CD4-positive, alpha-beta T cell treated with Interleukin-6 at 100 ng/mL for 8 hours (primary cell): Measurements from ENCODE around the gene CSK.
A peak's percentile ranks its signal among the peaks of the same experiment; 100 is the strongest.

ENCODE experiments used
- DNase-seq: peaks from one replicate; pipeline ENCODE4 v3.0.0-alpha.2; 2020; ENCODE audit warnings: mixed read lengths, low spot score

The CSK gene

GRCh38 chr15:74826364-74826819 is 44.5 kb downstream of the CSK start, which contains the start of gene CPLX3:
Gene CPLX3 (plus strand): TSS chr15:74826627. CDS start chr15:74826704, 77 bp downstream.
- peak; percentile 17 for DNase-seq

GRCh38 chr15:74826921-74827320 is 45.0 kb downstream of the CSK start:
- DNase-seq, result no peak

DNA sequence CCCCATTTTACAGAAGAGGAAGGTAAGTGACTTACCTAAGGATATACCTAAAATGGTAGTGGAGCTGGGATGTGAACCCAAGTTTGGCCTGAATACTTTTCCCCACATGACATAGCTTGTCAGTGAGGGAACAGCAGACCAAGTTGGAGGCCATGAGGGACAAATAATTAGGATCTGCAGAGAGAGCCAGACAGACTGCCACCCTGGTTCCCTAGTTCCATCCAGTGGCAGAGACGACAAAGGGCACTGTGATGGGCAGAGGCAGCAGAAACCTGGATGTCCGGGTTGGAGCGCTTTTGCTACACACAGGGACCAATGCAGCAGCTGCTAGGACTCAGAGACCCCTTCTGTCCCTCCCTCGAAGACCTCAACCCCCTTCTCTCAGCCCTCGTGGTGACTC is 45.7 kb downstream of the CSK start:
- no peak for DNase-seq

DNA sequence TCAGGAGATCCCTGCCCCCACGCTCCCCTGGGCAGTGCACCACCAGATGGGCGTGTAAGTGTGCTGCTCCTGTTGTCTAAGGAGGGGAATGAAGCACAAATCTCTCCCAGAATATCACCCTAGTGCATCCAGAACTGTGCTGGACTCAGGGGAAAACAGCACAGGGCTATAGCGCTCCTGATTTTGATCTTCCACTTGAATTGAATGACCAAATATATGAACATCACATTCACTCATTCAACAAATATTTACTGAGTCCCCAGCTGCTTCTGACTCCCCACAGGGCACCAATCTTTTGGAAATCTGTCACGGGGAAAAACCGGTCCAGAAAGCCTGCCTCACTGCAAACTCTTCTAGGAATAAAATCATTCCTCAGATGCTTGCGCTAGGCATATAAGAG is 47.0 kb downstream of the CSK start:
- DNase-seq, result no peak

GRCh38 chr15:74829486-74829885 is 47.6 kb downstream of the CSK start:
- no peak for DNase-seq

DNA sequence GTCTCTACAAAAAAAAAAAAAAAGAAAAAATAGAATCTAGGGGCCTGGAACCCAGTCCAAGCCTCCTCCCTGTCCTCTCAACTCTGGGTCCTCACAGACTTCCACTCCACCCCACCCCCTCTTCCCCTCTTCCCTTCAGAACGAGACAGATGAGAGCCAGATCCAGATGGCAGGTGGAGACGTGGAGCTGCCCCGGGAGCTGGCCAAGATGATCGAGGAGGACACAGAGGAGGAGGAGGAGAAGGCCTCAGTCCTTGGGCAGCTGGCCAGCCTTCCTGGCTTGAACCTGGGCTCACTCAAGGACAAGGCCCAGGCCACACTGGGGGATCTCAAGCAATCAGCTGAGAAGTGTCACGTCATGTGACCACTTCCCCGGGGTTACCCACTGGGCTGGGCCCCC is 48.1 kb downstream of the CSK start:
- DNase-seq, result no peak

GRCh38 chr15:74830868-74831267 is 49.0 kb downstream of the CSK start:
- DNase-seq, result no peak

DNA sequence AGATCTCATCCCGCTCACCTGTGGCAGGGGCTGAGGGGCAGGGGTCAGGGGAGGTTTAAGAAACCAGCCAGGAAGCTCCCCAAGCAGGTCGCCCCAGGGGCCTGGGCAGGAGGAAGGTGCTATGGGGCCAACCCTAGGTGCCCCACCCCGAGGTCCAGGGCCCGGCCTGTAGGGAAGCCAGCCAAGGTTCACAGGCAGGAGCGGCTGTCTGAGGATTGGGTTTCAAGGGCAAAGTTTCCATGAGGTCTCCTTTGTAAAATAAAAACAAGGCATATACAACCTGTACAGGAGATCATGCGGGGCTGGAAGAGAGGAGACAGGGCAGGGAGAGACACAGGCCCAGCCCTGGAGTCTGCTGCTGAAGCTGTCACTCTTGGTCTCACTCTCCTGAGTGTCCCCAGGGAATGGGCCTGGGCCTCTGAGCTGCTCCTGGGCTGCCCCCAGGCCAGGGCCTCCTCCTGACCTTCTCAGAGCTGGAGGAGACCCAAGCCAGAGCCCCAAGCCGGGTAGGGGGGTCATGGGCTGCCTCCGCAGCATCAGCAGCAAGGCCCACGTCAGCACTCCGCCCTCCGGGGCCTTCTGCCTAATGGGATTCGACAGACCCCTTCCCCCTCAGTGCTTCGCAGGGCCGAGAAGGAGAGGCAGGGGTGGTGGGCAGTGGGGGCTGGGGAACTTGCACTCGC is 50.1 kb downstream of the CSK start:
- DNase-seq, result no peak

DNA sequence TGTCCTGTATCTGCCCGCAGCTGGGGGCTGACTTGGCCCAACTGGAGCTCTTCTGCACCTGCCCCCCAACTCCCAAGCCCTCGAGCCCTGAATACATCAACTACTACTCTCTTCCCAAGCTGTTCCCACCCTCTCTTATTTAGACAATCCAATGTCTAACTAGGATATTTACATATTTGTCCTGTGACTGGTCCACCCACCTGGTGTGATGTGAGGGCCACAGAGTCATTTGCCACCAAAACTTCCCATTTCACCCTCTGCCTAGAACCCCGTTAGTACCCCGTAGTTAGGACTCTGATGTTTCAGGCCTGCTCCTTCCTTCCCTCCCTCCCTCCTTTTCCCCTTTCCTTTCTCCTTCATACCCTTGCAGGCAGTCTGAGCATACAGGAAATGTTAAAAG is 50.9 kb downstream of the CSK start:
- DNase-seq, result no peak

GRCh38 chr15:74833376-74834107 is 51.7 kb downstream of the CSK start:
- no peak for DNase-seq

DNA sequence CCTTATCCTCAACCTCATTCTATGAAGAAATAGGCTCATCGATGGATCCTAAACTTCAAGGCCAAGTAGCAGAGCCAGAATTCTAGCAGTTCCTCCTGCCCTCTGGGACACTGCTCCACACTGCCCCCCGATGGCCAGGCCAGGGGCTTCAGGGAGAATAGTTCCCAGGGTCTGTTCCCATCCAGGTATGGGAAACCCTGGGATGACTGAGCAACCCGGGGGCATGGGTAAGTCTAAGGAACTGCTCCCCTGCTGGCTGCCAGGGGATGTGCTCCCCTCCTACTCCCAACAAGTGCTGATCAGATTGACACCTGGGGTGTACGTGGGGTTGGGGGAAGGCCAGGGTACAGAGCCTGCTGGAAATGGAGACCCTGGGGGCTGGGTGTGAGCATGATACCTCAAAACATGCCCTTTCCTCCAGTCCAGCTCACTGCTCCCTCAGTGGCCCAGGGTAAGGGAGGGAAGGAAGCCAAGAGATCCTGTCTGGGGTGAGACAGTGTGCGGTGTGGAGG is 53.5 kb downstream of the CSK start:
- DNase-seq, result peak; percentile 25

GRCh38 chr15:74836846-74837245 is 55.0 kb downstream of the CSK start:
- DNase-seq, result no peak

DNA sequence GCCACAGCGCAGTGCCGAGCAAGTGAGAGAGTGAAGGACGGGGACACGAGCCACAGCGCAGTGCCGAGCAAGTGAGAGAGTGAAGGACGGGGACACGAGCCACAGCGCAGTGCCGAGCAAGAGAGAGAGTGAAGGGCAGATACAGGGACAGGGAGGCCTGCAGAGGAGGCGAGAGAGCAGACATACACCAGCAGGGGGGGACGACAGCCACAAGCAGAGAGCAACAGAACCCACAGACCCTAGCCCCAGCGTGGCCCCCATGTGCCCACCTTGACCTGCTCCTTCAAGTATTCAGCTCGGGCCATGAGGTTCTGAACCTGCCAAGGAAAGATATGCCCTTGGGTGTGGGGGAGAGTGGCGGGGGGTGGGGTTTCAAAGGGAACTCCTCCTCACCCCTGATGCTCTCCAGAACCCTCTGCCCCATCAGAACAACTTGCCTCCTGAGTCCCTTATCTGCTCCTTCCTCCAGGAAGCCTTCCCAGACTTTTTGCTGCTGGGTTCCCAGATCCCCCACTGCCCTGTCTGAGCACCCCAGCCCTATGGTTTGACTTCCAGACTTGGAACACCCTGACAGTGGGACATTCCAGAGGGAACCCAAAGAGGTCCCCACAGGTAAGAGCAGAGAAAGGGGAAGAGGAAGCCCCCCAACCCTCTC is 55.7 kb downstream of the CSK start:
- DNase-seq, result no peak

- DNase-seq, result no peak
Measured at GRCh38 chr15:74838137-74838516, 56.2 kb downstream of the CSK start.

DNA sequence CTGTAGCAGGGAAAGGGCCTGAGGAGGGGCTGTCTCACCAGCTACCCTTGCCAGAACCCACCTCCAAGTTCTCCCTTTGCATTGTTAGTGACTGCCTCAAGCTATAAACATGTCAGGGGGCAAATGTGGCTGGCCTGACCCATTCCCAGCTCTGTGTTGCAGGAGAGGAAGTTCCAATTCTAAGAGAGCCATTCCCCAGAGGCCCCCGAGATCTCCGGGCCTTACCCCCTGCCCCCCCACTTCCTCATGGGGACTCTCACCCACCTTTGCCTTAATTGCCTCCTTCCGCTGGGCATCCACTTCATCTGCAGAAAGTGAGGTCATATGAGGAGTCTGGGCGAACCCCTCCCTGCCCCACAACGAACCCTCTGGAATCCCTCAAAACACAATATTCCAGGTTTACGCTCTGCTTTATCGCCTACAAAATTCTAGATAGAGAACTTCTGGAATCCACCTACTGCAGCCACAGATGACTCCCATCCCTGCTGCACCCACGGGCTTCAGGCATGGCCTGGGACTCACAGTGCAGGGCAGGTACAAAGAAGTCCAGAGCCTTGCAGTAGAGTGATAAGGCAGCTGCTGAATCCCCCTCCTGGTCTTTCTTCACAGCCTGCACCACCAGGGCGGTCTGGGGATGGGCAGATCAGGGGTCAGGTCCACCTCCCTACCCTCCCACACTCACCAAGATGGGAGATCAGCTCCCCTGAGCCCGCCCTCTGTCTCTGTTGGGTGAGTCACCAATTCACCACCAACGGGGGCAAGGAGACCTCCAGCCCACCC is 57.1 kb downstream of the CSK start:
- no peak for DNase-seq

GRCh38 chr15:74839526-74840395 is 57.9 kb downstream of the CSK start:
- no peak for DNase-seq

- no peak for DNase-seq
Measured at GRCh38 chr15:74840851-74841775, 59.2 kb downstream of the CSK start.

GRCh38 chr15:74841891-74842373 is 60.1 kb downstream of the CSK start:
- DNase-seq, result no peak

- DNase-seq, result peak; percentile 91
Measured at GRCh38 chr15:74842581-74843444, 60.9 kb downstream of the CSK start, which contains the start of gene ULK3. Gene ULK3 (minus strand): TSS chr15:74843156. CDS start chr15:74843105, 51 bp downstream.
